CD4-positive, alpha-beta T cell treated with Interleukin-12 subunit alpha and Interleukin-12 subunit beta, for 1 hour (primary cell): Measurements from ENCODE around the gene LOXL1.

Experiments
- DNase-seq: peaks from one replicate; pipeline ENCODE4 v3.0.0-alpha.2; 2020

LOXL1 gene

GRCh38 chr15:73983773-73984172 is 57.5 kb downstream of the LOXL1 start:
- DNase-seq = no peak

- DNase-seq = no peak
These were observed 58.1 kb downstream of the LOXL1 start for GRCh38 chr15:73984208-73984979.

DNA sequence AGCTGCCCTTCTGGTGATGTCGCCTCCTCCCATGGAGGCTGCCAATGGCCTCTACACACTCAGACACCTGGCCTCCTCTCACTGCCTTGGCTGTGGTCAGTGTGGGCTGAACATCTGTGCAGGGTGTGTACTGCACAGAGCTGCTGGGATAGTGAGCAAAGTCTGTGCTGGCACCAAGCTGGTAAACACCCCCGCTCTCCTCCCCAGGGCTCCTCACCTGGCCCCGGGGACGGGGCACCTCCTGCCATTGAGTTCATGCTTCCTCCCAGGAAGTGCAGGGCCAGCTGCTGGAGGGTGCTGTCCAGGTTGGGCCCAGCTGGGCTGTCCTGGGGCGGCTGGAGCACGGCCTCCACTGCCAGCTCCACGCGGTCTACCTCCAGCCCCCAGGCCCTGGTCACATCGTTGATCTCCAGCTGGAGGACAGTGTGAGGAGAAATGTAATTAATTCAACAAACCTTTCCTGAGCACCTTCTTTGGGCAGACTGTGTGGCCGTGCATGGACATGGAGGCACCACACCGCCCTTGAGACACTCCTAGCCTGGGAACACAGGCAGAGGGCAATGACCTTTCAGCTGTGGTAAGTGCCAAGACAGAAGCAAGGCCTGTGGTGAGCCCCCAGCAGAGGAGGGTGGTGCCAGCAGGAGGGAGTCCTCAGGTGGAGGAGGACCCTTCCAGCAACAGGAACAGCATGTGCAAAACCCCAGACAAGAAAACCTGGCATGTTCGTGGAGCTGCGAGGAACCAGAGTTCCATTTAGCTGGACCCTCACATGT is 59.0 kb downstream of the LOXL1 start:
- DNase-seq = no peak

DNA sequence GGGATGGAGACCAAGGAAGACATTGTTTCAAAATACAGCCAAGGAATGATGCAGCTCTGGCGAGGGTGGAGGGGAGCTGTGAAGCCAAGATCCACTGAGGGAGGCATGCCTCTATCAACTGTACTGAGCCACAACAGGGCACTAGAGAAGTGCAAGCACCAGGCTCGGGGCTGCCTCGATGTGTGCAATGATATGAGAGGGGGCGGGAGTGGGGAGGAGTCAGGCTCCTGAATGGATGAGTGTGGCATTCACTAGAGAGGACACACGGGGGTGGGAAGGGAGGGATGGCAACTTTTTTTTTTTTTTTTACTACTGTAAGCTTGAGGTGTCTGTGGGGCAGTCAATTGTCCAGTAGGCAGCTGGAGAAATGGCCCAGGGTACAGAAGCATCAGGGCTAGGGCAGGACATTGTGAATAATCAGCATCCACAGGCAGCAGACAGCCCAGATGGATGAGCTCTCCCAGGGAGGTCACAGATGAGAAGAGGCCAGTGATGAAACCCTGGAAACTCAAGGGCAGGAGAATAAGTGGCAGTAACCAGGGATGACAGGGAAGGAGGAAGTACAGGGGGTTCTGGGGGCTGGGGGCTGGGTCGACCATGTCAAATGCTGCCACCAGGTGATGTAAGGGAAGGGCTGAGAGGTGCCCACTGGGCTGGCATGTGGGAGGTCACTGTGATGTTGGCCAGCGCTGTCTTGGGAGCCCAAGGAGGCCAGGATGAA is 60.0 kb downstream of the LOXL1 start:
- no peak for DNase-seq

- no peak for DNase-seq
These were observed 60.5 kb downstream of the LOXL1 start for GRCh38 chr15:73986776-73987056.

DNA sequence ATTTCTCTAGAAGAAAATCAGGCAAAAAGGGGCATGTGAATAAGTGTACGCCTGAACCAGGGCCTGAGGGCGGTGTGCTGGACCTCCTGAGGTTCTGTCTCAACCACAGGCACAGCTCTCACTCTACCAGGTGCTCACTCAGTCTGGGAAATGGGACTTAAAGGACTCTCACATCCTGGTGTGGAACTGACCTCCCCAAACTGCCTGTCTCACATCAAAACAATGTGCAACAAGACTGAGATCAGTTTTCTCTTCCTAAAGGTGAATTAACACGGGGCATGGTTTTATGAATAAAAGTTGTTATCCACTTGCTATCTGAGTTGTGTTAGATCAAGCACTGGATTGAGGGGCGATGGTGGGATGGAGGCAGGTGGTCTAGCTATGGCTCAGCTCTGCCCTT is 61.0 kb downstream of the LOXL1 start:
- DNase-seq = no peak

DNA sequence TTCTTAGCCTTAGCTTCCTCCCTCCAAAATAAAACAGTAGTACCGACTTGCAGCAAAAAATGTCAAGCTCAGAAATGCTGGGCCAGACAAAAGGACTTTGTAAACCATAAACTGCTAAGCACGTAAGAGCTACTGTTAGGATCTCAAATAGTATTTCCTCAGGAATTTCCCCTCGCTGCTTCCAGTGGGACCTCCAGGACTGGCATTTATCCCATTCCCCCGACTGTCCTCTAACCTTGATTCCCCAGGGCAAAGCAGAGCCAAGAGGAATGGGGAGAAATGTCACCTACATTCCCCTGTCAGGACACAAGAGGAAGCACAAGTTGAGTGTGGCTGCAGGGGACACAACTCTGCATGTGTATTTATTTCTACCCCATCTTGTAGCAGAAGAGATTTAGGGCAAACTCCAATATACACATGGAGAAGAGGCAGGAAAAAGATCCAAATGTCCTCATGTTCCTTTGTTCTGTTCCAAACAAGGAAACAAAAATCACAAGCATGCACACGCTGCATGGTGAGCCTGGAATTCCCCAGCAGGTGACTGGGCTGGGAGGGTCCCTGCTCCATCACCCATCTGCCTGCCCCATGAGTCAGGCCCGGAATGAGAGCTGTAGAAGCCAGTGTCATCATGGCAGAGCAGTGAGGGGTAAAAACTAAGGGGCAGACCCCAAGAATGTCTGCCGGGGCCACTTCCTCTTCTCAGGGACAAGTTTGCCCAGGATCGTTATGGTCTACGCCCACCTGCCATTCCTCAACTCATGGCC is 61.6 kb downstream of the LOXL1 start:
- DNase-seq = no peak

DNA sequence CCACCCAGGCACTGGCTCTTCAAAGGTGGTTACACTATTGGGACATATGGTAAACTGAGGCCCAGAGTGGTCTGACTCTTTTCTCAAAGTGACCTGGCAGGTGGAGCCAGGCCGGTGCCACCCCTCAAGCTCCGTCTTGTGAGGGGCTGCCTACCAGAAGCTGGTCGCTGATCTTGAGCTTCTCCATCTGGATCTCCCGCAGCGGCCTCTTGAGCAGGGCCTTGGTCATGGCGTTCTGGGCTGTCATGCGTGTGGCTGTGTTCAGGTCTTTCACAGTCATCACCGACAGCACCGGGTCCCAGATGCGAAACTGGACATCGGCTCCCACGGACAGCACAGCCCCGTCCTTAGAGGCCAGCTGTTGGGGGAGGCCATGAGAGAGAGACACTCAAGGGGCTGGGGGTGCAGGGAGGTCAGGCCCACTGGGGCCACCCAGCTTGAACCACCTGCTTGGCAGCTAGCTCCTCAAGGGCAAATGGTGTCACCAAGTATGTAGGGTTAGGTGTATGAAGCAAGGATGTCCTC is 62.2 kb downstream of the LOXL1 start:
- DNase-seq = no peak

- DNase-seq = no peak
These were observed 62.9 kb downstream of the LOXL1 start for GRCh38 chr15:73989001-73989798.

- no peak for DNase-seq
These were observed 64.2 kb downstream of the LOXL1 start for GRCh38 chr15:73990250-73991005.

- no peak for DNase-seq
These were observed 65.0 kb downstream of the LOXL1 start for GRCh38 chr15:73991260-73991659.

DNA sequence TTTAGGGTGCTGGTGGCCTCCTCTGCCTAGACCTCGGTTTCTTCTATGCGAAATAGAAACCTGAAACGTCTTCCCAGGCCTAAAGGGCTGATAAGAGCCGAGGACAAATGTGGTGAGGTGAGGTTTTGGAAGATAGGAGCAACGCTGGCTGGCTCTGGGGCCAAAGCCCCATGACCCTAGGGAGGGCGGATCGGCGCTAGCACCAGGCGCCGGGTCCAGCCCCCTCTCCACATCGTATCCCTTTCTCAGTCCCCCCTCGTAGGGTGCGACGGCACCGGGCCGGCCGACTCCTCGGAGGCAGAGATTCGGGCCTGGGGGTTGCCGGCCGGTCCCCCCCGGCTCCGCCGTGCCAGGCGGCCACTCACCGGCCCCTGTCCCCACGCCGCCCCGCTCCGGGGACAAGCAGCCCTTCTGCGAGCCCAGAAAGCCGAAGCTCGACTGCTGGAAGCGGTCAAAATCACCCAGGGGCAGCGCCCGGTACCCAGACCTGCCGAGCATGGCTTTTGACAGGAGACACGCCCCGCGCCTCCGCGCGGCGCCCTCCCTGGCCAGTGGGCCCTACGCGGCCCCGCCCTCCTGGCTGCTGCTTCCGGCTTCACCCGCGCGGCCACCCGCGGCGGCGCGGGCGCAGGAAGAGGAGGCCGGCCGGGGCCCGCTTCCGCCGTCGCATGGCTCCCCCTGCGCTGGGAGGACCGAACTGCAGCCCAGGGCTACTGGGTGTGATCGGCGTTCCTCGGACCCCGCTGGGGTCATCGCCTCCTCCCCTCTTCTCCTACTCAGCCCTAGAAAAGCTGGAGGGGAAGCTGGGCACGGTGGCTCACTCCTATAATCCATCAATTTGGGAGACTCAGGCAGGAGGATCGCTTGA is 65.7 kb downstream of the LOXL1 start, which contains the start of gene STOML1:
Gene STOML1 (minus strand): TSS at position 570 of the 868 bp plus-strand sequence. CDS start 72 bp downstream, at position 498.
- peak; percentile 96 for DNase-seq

GRCh38 chr15:73992594-73992898 is 66.3 kb downstream of the LOXL1 start:
- no peak for DNase-seq

DNA sequence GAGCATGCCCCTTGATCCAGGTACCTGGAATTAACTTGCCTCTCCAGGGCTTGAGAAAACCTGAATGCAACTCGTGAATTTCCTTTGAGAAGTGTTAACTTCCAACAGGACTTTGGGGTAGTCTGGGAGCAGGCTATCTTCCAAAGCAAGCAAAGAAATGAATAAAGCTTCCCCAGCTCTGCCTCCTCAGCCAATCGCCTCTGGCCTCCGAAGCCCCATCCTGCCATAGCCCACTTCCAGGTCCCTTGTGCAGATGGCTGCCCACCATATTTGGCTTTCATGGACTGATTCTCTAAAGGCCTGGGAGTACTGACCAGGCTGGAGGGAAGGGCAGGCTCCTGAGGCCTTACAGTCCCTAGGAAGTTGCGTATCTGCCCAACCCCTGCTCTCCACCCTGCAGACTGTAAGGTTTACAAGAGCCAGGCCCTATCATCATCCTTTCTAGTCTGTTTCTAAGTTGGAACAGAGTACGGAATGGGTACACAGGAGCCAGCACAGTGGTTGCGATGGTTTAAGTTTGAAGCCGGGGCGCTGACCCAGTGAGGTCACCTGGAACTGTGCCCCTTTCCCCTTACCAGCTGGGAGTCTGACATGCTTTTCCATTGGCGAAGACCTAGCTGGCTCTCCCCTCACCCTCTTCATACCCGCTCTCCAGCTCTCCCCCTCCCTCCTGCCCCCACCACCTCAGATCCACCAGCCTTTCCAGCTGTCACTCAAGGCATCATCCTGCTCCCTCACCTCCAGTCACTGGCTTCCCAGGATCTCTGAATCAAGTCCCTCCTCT is 67.1 kb downstream of the LOXL1 start:
- no peak for DNase-seq

GRCh38 chr15:73994413-73994883 is 68.2 kb downstream of the LOXL1 start, which contains the start of gene PML:
PML (plus strand) TSS chr15:73994716; CDS start chr15:73994813, 97 bp downstream.
- peak; percentile 94 for DNase-seq

- DNase-seq = peak; percentile 25
These were observed 68.8 kb downstream of the LOXL1 start for GRCh38 chr15:73994912-73995622.

DNA sequence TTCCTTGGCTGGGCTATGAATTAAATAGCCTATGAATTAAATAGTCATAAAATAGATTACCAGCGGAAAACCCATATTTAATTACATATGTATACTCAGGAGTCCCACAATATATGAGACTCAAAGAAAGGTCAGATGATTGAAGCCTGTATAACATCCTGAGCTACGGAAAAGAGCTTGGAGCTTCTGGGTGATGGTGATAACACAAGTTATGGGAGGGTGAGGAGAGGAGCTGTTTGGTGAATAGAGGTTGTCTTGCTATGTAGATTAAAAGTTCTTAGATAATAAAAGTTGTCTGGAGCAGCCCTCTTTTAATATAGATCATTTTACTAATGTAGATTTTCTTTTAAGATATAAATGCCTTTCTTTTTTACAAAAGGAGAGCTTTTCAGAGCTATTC is 70.0 kb downstream of the LOXL1 start:
- no peak for DNase-seq

- DNase-seq = peak; percentile 53
These were observed 70.7 kb downstream of the LOXL1 start for GRCh38 chr15:73996939-73997338.
